Measurements from ENCODE around the gene RNF111.

DNA sequence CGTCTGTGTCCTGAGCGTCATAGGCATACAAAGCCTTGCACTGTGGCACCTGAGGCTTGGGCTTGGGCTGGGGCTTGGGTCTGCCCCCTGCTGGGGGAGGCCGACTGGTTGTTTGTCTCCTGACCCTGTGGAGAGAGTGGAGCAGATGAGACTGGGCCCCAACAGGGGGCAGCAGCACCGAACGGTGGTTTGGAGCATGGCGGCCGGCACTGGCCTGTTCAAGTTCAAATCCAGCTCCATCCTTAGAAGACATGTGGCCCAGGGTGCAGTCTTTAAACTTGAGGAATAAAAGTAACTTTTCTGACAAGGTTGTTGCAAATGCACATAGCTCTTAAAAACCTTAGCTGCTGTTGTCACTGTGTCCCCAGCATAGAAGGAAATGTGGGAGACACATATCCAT, 150.8 kb downstream of the RNF111 start:
- TF ChIP-seq, protein P1, sequence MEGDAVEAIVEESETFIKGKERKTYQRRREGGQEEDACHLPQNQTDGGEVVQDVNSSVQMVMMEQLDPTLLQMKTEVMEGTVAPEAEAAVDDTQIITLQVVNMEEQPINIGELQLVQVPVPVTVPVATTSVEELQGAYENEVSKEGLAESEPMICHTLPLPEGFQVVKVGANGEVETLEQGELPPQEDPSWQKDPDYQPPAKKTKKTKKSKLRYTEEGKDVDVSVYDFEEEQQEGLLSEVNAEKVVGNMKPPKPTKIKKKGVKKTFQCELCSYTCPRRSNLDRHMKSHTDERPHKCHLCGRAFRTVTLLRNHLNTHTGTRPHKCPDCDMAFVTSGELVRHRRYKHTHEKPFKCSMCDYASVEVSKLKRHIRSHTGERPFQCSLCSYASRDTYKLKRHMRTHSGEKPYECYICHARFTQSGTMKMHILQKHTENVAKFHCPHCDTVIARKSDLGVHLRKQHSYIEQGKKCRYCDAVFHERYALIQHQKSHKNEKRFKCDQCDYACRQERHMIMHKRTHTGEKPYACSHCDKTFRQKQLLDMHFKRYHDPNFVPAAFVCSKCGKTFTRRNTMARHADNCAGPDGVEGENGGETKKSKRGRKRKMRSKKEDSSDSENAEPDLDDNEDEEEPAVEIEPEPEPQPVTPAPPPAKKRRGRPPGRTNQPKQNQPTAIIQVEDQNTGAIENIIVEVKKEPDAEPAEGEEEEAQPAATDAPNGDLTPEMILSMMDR (IDR thresholded peaks at IDR 0.05 in 4 of 5, conservative IDR thresholded peaks at IDR 0.05 in 1 of 5), result peak; percentile 12 to 50 (median 23)
- TF ChIP-seq POLR2A (IDR thresholded peaks at IDR 0.05), result no peak
